ENCODE data around the gene IQCH.
"Not testable (repeated sequence)": the region's sequence is repeated elsewhere in the genome, so short reads cannot be mapped to it uniquely, and the experiment has no call there.

DNA sequence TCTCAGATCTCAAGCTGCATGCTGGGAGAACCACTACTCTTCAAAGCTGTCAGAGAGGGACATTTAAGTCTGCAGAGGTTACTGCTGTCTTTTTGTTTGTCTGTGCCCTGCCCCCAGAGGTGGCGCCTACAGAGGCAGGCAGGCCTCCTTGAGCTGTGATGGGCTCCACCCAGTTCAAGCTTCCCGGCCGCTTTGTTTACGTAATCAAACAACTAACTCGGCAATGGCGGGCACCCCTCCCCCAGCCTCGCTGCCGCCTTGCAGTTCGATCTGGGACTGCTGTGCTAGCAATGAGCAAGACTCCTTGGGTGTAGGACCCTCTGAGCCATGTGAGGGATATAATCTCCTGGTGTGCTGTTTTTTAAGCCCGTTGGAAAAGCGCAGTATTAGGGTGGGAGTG is 199.1 kb downstream of the IQCH start:
- TF ChIP-seq, protein P1, sequence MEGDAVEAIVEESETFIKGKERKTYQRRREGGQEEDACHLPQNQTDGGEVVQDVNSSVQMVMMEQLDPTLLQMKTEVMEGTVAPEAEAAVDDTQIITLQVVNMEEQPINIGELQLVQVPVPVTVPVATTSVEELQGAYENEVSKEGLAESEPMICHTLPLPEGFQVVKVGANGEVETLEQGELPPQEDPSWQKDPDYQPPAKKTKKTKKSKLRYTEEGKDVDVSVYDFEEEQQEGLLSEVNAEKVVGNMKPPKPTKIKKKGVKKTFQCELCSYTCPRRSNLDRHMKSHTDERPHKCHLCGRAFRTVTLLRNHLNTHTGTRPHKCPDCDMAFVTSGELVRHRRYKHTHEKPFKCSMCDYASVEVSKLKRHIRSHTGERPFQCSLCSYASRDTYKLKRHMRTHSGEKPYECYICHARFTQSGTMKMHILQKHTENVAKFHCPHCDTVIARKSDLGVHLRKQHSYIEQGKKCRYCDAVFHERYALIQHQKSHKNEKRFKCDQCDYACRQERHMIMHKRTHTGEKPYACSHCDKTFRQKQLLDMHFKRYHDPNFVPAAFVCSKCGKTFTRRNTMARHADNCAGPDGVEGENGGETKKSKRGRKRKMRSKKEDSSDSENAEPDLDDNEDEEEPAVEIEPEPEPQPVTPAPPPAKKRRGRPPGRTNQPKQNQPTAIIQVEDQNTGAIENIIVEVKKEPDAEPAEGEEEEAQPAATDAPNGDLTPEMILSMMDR (IDR thresholded peaks at IDR 0.05) = not testable (repeated sequence)
- not testable (repeated sequence) for TF ChIP-seq POLR2A (IDR thresholded peaks at IDR 0.05)

All from vagina (tissue), 2 donors.